Measurements from ENCODE around the gene MRPL39.

The MRPL39 gene

GRCh38 chr21:25536752-25537151 lies 70.5 kb downstream of the MRPL39 start:
- no peak for DNase-seq (ENCODE audit: low read depth in 3 of 3)

- no peak for DNase-seq (ENCODE audit: low read depth in 3 of 3)
Measured at GRCh38 chr21:25535849-25536248, 71.4 kb downstream of the MRPL39 start.
